ENCODE results near the gene GRID1.

DNA sequence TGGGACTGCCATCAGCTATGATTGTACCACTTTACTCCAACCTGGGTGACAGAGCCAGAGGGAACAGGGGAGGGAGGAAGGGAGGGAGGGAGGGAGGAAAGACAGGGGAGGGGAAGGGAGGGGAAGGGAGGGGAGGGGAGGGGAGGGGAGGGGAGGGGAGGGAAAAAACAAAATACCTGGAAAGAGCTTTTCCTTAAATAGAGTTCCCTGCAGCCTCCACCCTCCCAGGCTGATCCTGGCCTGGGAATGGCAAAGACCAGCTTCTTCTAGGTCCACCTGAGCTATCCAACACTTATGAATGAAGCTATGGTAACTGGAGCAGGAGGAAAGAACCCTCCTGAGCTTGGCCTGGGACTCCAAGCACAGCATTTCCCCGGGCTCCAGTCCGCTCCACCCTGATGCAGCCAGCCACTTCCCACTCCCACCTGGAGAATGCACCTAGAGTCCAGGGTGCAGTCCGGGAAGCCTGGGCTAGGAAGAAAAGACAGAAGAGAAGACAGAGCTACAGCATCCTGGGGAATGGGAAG lies 66.1 kb downstream of the GRID1 start:
- TF ChIP-seq MAZ (CRISPR knock-in tag; conservative IDR thresholded peaks at IDR 0.05 in 1 of 2, IDR thresholded peaks at IDR 0.05 in 1 of 2): no peak
- TF ChIP-seq CTCF (IDR thresholded peaks at IDR 0.05 in 2 of 3, conservative IDR thresholded peaks at IDR 0.05 in 1 of 3; ENCODE audit: insufficient read depth in 2 of 3, low read depth in 1 of 3, low read length in 3 of 3): no peak
- TF ChIP-seq HIVEP1 (CRISPR knock-in tag; IDR thresholded peaks at IDR 0.05): no peak
- TF ChIP-seq GTF2F1 (IDR thresholded peaks at IDR 0.05; ENCODE audit: low read depth, low read length): no peak
- TF ChIP-seq CCAR2 (IDR thresholded peaks at IDR 0.05; ENCODE audit: low read depth, low read length): no peak
- TF ChIP-seq ZNF282 (CRISPR knock-in tag; IDR thresholded peaks at IDR 0.05): no peak
- no peak for TF ChIP-seq IRF2 (CRISPR knock-in tag; IDR thresholded peaks at IDR 0.05)
- TF ChIP-seq, protein P1, sequence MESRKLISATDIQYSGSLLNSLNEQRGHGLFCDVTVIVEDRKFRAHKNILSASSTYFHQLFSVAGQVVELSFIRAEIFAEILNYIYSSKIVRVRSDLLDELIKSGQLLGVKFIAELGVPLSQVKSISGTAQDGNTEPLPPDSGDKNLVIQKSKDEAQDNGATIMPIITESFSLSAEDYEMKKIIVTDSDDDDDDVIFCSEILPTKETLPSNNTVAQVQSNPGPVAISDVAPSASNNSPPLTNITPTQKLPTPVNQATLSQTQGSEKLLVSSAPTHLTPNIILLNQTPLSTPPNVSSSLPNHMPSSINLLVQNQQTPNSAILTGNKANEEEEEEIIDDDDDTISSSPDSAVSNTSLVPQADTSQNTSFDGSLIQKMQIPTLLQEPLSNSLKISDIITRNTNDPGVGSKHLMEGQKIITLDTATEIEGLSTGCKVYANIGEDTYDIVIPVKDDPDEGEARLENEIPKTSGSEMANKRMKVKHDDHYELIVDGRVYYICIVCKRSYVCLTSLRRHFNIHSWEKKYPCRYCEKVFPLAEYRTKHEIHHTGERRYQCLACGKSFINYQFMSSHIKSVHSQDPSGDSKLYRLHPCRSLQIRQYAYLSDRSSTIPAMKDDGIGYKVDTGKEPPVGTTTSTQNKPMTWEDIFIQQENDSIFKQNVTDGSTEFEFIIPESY (CRISPR knock-in tag; IDR thresholded peaks at IDR 0.05): no peak
